BLaER1 (cell line): ENCODE measurements around the gene SORCS1.

Experiments
- H3K27ac ChIP-seq: shearing (Covaris generic); formaldehyde crosslinking; 2 replicates; pipeline ENCODE4 v1.8.1; 2022
- H3K27me3 ChIP-seq: shearing (Covaris generic); formaldehyde crosslinking; 2 replicates; pipeline ENCODE4 v1.8.1; 2022
- H3K36me3 ChIP-seq: shearing (Covaris generic); formaldehyde crosslinking; 2 replicates; pipeline ENCODE4 v1.8.1; 2022
- H3K4me1 ChIP-seq: shearing (Covaris generic); formaldehyde crosslinking; 2 replicates; pipeline ENCODE4 v1.8.1; 2022
- H3K4me2 ChIP-seq: shearing (Covaris generic); formaldehyde crosslinking; 2 replicates; pipeline ENCODE4 v1.8.1; 2022
- H3K4me3 ChIP-seq: shearing (Covaris generic); formaldehyde crosslinking; 2 replicates; pipeline ENCODE4 v1.8.1; 2022
- H3K9ac ChIP-seq: shearing (Covaris generic); formaldehyde crosslinking; 2 replicates; pipeline ENCODE4 v1.8.1; 2022
- H3K9me3 ChIP-seq: shearing (Covaris generic); formaldehyde crosslinking; 2 replicates; pipeline ENCODE4 v1.8.1; 2022
- H4K20me1 ChIP-seq: shearing (Covaris generic); formaldehyde crosslinking; 2 replicates; pipeline ENCODE4 v1.8.1; 2022
- Cebpa-rat ChIP-seq: shearing (Covaris generic); IDR thresholded peaks from 2 replicates; pipeline ENCODE4 v1.8.1; 2022

SORCS1 gene

GRCh38 chr10:107122703-107123102 is 41.8 kb downstream of the SORCS1 start:
- no peak overlapping the region for H3K4me3 ChIP-seq
- H3K9ac ChIP-seq = no peak overlapping the region
- no peaks in the 10 kb centered on the region for H4K20me1 ChIP-seq
- no peak overlapping the region for H3K27ac ChIP-seq
- TF ChIP-seq Cebpa-rat = no peak
- no peaks in the 10 kb centered on the region for H3K36me3 ChIP-seq
- H3K4me2 ChIP-seq = no peak overlapping the region
- H3K9me3 ChIP-seq = no peaks in the 10 kb centered on the region
- H3K4me1 ChIP-seq = peaks cover 10% of the 10 kb centered on the region; the same call in 1 of the 2 replicates
- no peaks in the 10 kb centered on the region for H3K27me3 ChIP-seq

GRCh38 chr10:107118866-107119265 is 45.6 kb downstream of the SORCS1 start:
- no peaks in the 10 kb centered on the region for H3K27me3 ChIP-seq

GRCh38 chr10:107104026-107104652 is 60.4 kb downstream of the SORCS1 start:
- no peak overlapping the region for H3K4me3 ChIP-seq
- H4K20me1 ChIP-seq = no peaks in the 10 kb centered on the region
- H3K4me2 ChIP-seq = no peak overlapping the region
- H3K27me3 ChIP-seq = no peaks in the 10 kb centered on the region
- H3K9me3 ChIP-seq = peaks cover 6% of the 10 kb centered on the region
- no peaks in the 10 kb centered on the region for H3K4me1 ChIP-seq
- no peak overlapping the region for H3K9ac ChIP-seq
- H3K27ac ChIP-seq = no peak overlapping the region
- H3K36me3 ChIP-seq = no peaks in the 10 kb centered on the region
- no peak for TF ChIP-seq Cebpa-rat

More at GRCh38 chr10:107118866-107119265, 45.6 kb downstream of the SORCS1 start:
- Histone ChIP-seq H4K20me1 (no peaks in the 10 kb centered on the region), H3K4me2 (no peak overlapping the region), H3K9ac (no peak overlapping the region), H3K4me3 (no peak overlapping the region), H3K36me3 (no peaks in the 10 kb centered on the region), H3K9me3 (no peaks in the 10 kb centered on the region), H3K27ac (no peak overlapping the region), H3K4me1 (peaks cover 10% of the 10 kb centered on the region; the same call in 1 of the 2 replicates)
- no peak for TF ChIP-seq Cebpa-rat

DNA sequence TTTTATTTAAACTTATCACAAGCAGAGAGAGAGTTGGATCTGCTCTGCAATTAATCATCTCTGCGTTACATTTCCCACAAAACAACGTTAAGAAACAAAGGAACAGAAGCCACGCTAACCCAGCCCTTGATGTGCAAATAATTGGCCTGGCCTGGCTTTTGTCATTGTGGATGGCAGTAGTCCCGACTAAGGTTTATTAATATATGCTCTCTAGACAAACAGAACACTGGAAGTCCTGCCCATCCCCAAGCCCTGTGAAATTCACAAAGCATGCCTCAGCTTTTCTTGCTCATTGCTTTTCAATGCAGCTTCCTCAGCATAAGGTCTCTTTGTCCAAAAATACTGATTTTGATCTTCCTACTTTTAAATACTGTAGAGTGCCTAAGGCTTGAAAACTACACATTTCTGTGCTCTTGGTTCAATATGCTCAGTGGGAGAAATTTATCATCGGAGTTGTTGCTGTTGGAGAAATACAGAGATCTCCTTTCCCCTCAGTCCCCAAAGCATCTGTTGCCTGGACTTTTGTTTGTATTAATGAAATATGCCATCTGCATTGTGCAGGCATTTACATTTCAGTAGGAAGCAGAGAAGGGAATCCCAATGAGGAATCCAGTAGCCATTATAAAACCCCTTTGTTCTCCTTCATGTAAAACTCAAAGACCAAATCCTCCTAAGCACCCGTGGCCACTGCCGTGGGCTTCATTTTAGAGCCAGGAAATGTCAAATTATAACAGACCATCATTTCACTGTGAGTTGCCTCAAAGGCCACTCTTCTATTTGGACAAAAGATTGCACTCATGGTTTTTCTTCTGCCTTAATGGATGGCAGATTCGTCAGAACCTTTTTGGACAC is 61.1 kb downstream of the SORCS1 start:
- no peak for TF ChIP-seq Cebpa-rat
- no peaks in the 10 kb centered on the region for H4K20me1 ChIP-seq
- H3K27me3 ChIP-seq = no peaks in the 10 kb centered on the region
- no peaks in the 10 kb centered on the region for H3K36me3 ChIP-seq
- H3K9ac ChIP-seq = no peak overlapping the region
- H3K4me3 ChIP-seq = no peak overlapping the region
- no peak overlapping the region for H3K4me2 ChIP-seq
- H3K9me3 ChIP-seq = no peaks in the 10 kb centered on the region
- no peaks in the 10 kb centered on the region for H3K4me1 ChIP-seq
- no peak overlapping the region for H3K27ac ChIP-seq

GRCh38 chr10:107098326-107098725 is 66.2 kb downstream of the SORCS1 start:
- Histone ChIP-seq H3K4me1 (no peaks in the 10 kb centered on the region), H3K9ac (no peak overlapping the region), H3K27me3 (no peaks in the 10 kb centered on the region), H3K9me3 (no peaks in the 10 kb centered on the region), H4K20me1 (no peaks in the 10 kb centered on the region), H3K36me3 (no peaks in the 10 kb centered on the region), H3K4me2 (no peak overlapping the region), H3K27ac (no peak overlapping the region), H3K4me3 (no peak overlapping the region)
- TF ChIP-seq Cebpa-rat = no peak

DNA sequence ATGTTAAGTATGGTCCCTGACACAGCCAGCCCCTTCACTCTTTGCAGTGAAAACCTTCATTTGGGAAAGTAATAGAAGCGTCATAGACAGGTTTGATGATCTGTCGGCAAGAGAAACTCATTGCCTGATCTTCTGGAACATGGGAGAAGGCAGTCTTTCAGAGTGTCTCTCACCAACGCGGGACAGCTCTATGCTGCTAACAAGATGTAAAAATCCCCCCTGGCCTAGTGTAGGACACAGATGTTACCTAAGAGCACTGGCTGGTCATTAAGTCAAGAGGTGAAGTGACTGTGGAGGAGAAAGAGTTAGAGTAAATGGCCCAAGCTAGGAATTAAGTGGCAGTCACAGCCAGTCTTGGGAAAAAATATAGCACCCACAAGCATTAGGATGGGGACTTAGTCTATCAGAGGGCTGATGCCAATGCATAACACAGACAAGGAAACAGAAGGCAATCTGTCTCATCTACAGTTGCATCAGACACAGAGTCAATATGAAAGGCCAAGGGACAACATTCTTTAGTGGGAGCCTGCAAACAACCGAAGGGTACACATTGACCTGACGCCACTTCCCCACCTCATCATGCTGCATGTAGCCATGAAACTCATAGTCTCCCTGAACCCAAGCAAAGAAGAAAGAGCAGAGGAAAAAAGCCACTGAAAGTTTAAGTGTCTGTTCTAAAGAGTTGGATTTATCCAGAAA is 69.5 kb downstream of the SORCS1 start:
- TF ChIP-seq Cebpa-rat = no peak
- Histone ChIP-seq H3K27ac (no peak overlapping the region), H3K9me3 (no peaks in the 10 kb centered on the region), H3K36me3 (no peaks in the 10 kb centered on the region), H3K27me3 (no peaks in the 10 kb centered on the region), H3K4me3 (no peak overlapping the region), H4K20me1 (no peaks in the 10 kb centered on the region), H3K4me2 (no peak overlapping the region), H3K9ac (no peak overlapping the region), H3K4me1 (no peaks in the 10 kb centered on the region)

- no peak overlapping the region for H3K4me3 ChIP-seq
- H3K27ac ChIP-seq = no peak overlapping the region
- no peaks in the 10 kb centered on the region for H3K27me3 ChIP-seq
- no peaks in the 10 kb centered on the region for H4K20me1 ChIP-seq
- no peaks in the 10 kb centered on the region for H3K4me1 ChIP-seq
- no peak overlapping the region for H3K9ac ChIP-seq
- H3K36me3 ChIP-seq = no peaks in the 10 kb centered on the region
- TF ChIP-seq Cebpa-rat = no peak
- H3K9me3 ChIP-seq = no peaks in the 10 kb centered on the region
- no peak overlapping the region for H3K4me2 ChIP-seq
Observed at GRCh38 chr10:107092321-107092720, 72.2 kb downstream of the SORCS1 start.

- TF ChIP-seq Cebpa-rat = no peak
- no peaks in the 10 kb centered on the region for H3K9me3 ChIP-seq
- H3K4me1 ChIP-seq = no peaks in the 10 kb centered on the region
Observed at GRCh38 chr10:107091126-107091525, 73.4 kb downstream of the SORCS1 start.

DNA sequence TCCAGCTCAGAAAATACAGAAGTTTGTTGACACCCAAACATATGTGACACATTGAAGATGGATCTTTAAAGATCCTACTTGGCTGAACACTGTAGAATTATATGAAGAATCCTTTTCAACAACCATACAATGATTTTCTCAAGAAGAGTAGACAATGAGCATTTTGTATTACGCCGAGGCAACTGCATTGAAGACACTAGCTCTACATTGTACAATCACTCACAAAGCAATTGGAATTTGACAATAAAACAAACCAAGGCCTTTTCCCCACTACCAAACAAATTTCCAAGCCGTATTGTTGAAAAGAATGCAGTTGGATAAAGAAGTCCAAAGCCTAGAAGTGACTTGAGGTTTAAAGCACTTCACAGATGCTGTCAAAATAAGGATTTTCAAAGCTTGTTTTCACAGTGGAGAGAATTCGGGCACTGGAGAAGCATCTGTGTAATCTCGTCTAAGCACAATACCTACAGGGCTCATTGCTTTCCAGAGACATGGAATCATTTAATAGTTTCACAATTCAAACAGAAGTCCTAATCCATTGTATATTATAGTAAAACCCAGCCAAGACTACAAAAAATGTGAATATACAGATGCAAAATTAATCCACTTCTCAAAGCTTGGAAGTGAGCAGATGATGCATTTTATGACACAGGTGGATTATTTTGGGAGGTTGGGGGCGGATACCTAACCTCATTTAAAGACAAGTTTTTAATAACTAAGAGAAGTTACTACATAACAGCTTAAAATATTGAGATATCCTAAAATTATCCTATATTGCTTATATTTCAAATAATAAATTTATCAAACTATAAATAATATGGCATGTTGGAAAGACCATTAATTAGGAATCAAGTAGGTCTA is 78.6 kb downstream of the SORCS1 start:
- Histone ChIP-seq H3K27me3 (no peaks in the 10 kb centered on the region), H3K9me3 (no peaks in the 10 kb centered on the region), H3K4me2 (no peak overlapping the region), H3K4me3 (no peak overlapping the region), H3K27ac (no peak overlapping the region), H4K20me1 (no peaks in the 10 kb centered on the region), H3K4me1 (peaks cover 17% of the 10 kb centered on the region), H3K9ac (no peak overlapping the region), H3K36me3 (no peaks in the 10 kb centered on the region)
- TF ChIP-seq Cebpa-rat = no peak

More at GRCh38 chr10:107091126-107091525, 73.4 kb downstream of the SORCS1 start:
- Histone ChIP-seq H4K20me1 (no peaks in the 10 kb centered on the region), H3K27ac (no peak overlapping the region), H3K27me3 (no peaks in the 10 kb centered on the region), H3K4me3 (no peak overlapping the region), H3K36me3 (no peaks in the 10 kb centered on the region), H3K4me2 (no peak overlapping the region), H3K9ac (no peak overlapping the region)
